K562 (cell line): Measurements from ENCODE around the gene SYCP3. TPM values are rescaled to one million over a fixed set of nuclear protein-coding genes. Genes with fewer than 3 reads are reported as not detected.

Experiments
- GABPA ChIP-seq: fragments of 200-800 bp; sonication (Bioruptor generic); conservative IDR thresholded peaks from 2 replicates; pipeline ENCODE4 v1.6.1; 2016; ENCODE audit warnings: low read depth, missing genetic modification characterization, missing compliant biosample characterization
- GABPB1 ChIP-seq: sonication (generic); formaldehyde crosslinking; IDR thresholded peaks from 2 replicates; pipeline ENCODE4 v1.8.0; 2022; ENCODE audit warnings: mild to moderate bottlenecking, missing genetic modification reagents
- HNRNPH1 ChIP-seq: fragments of 200-400 bp; formaldehyde crosslinking; optimal IDR thresholded peaks from 2 replicates; pipeline ENCODE3; 2017; ENCODE audit warnings: low read depth, mild to moderate bottlenecking, low read length, moderate library complexity
- MAFF ChIP-seq: IDR thresholded peaks from 2 replicates; pipeline ENCODE4 v1.6.1; 2012; ENCODE audit warnings: low read length, improper control_type of control experiment
- MBD2 ChIP-seq: sonication (generic); IDR thresholded peaks from 2 replicates; pipeline ENCODE4 v1.6.1; 2016; ENCODE audit warnings: low read depth, borderline replicate concordance
- MIER1 ChIP-seq: fragments of 450-650 bp; IDR thresholded peaks from 2 replicates; pipeline ENCODE4 v1.6.1; 2016; ENCODE audit warnings: antibody characterized with exemption, mild to moderate bottlenecking, low read depth
- MXI1 ChIP-seq: IDR thresholded peaks from 2 replicates; pipeline ENCODE4 v1.6.1; 2011; ENCODE audit warnings: low read depth, mild to moderate bottlenecking, improper control_type of control experiment, low read length
- NRF1 ChIP-seq, 2 experiments: fragments of 450-650 bp; IDR thresholded peaks in 1 of 2; conservative IDR thresholded peaks in 1 of 2; 2 replicates each; pipeline ENCODE4 v1.6.1; 2014; ENCODE audit warnings: mild to moderate bottlenecking in 2 of 2
- POLR2AphosphoS2 ChIP-seq: IDR thresholded peaks from 2 replicates; pipeline ENCODE4 v1.6.1; 2012; ENCODE audit warnings: low read length, improper control_type of control experiment
- SAP30 ChIP-seq: fragments of 200-600 bp; sonication (generic); IDR thresholded peaks from 2 replicates; pipeline ENCODE4 v1.6.1; 2012; ENCODE audit warnings: borderline replicate concordance, low read depth, mild to moderate bottlenecking, moderate library complexity, low read length, control low read depth, inconsistent platforms; ENCODE audit not compliant: insufficient read depth, poor library complexity, severe bottlenecking
- THRA ChIP-seq: fragments of 450-650 bp; IDR thresholded peaks from 2 replicates; pipeline ENCODE4 v1.6.1; 2017; ENCODE audit warnings: mild to moderate bottlenecking, moderate library complexity
- TRIM28 ChIP-seq: fragments of 450-650 bp; IDR thresholded peaks from 2 replicates; pipeline ENCODE4 v1.6.1; 2017
- XRCC4 ChIP-seq: IDR thresholded peaks from one replicate; pipeline ENCODE4 v1.6.1; 2011; ENCODE audit not compliant: insufficient read depth, insufficient read length; ENCODE audit errors: extremely low read depth
- ZBTB9 ChIP-seq: fragments of 450-650 bp; formaldehyde crosslinking; IDR thresholded peaks from 2 replicates; pipeline ENCODE4 v1.4.0; 2020; ENCODE audit warnings: mild to moderate bottlenecking, moderate library complexity
- ZFP1 ChIP-seq: fragments of 450-650 bp; formaldehyde crosslinking; IDR thresholded peaks from 2 replicates; pipeline ENCODE4 v1.4.0; 2020; ENCODE audit warnings: mild to moderate bottlenecking, mixed read lengths
- ZNF12 ChIP-seq: sonication (generic); formaldehyde crosslinking; IDR thresholded peaks from 2 replicates; pipeline ENCODE4 v1.4.0; 2020; ENCODE audit warnings: mild to moderate bottlenecking, missing genetic modification reagents
- ZNF140 ChIP-seq: fragments of 250-450 bp; sonication (Bioruptor Pico); IDR thresholded peaks from 2 replicates; pipeline ENCODE4 v1.8.0; 2021; ENCODE audit warnings: moderate library complexity, mild to moderate bottlenecking, inconsistent platforms
- ZNF212 ChIP-seq: fragments of 450-650 bp; formaldehyde crosslinking; IDR thresholded peaks from 2 replicates; pipeline ENCODE4 v1.4.0; 2020; ENCODE audit warnings: mild to moderate bottlenecking
- ZNF384 ChIP-seq: IDR thresholded peaks from 2 replicates; pipeline ENCODE4 v1.6.1; 2012; ENCODE audit warnings: low read depth, low read length, improper control_type of control experiment
- ZNF592 ChIP-seq: fragments of 450-650 bp; IDR thresholded peaks from 2 replicates; pipeline ENCODE4 v1.6.1; 2017; ENCODE audit warnings: antibody characterized with exemption, mild to moderate bottlenecking
- ZNF75A ChIP-seq: fragments of 450-650 bp; formaldehyde crosslinking; IDR thresholded peaks from 2 replicates; pipeline ENCODE4 v1.4.0; 2020; ENCODE audit warnings: mild to moderate bottlenecking
- polyA plus RNA-seq, 8 experiments: library from polyadenylated mRNA; depleted of rRNA in 4 of 8; stranded (reverse) in 5 of 8; unstranded in 3 of 8; fragments of >200 nt; fragmentation: Nextera tagmentation in 2 of 8; fragmentation: Illumina TruSeq in 1 of 8; extraction: Ambion mirVana in 2 of 8; extraction: Trizol in 1 of 8; gene quantifications; 2 replicates each; pipeline versions ENCODE4 v1.2.1 to v1.2.3, GENCODE V29; 2011 to 2014; ENCODE audit warnings: inconsistent platforms in 1 of 8, missing spikeins in 1 of 8
- total RNA-seq, 7 experiments: library from RNA; depleted of rRNA in 6 of 7; stranded (reverse); fragments of >200 nt in 6 of 7; fragmentation: Illumina TruSeq in 2 of 7; extraction: Trizol in 2 of 7; gene quantifications; 2 replicates each; pipeline versions ENCODE4 v1.2.1 to v1.2.3, GENCODE V29; 2011 to 2021; ENCODE audit warnings: low replicate concordance in 1 of 7

Gene SYCP3
- total and polyA plus RNA-seq, 9 of the 15 experiments (the other 6 are each of a cell fraction or from before 2014, with no cell fraction given): 0.11 to 0.25 (median 0.22) TPM; not detected in 4

GRCh38 chr12:101697930-101698799, 41.1 kb downstream of the SYCP3 start (continued):
- TF ChIP-seq THRA: no peak
- peak; percentile 39 to 57; a peak in 2 of 4 replicates for TF ChIP-seq NRF1 (conservative IDR thresholded peaks at IDR 0.05 in 1 of 2, IDR thresholded peaks at IDR 0.05 in 1 of 2)
- TF ChIP-seq MIER1: no peak
- peak; percentile 69 for TF ChIP-seq SAP30
- TF ChIP-seq HNRNPH1: no peak
- no peak for TF ChIP-seq XRCC4
- TF ChIP-seq MAFF: no peak
- TF ChIP-seq GABPB1 (CRISPR knock-in tag): peak; percentile 60; the same call in 1 of the 2 replicates
- no peak for TF ChIP-seq ZNF140
- TF ChIP-seq GABPA (tag): no peak
- no peak for TF ChIP-seq ZNF75A (CRISPR knock-in tag)
- TF ChIP-seq ZNF592: no peak; the same call in 1 of the 2 replicates
- no peak for TF ChIP-seq ZNF212
- TF ChIP-seq ZNF12 (CRISPR knock-in tag): no peak
- TF ChIP-seq ZBTB9 (CRISPR knock-in tag): peak; percentile 60; the same call in 1 of the 2 replicates
- TF ChIP-seq MXI1: no peak
- no peak for TF ChIP-seq TRIM28
- no peak for TF ChIP-seq POLR2AphosphoS2
- no peak for TF ChIP-seq MBD2
- TF ChIP-seq ZFP1 (CRISPR knock-in tag): 0 out of 2 replicates have a peak, but pooled peaks have one; percentile 16
- no peak for TF ChIP-seq ZNF384
- TF ChIP-seq, all 486 proteins: peak for 68
